HFF-Myc (cell line): Measurements from ENCODE around the gene ATP2C2.

Experiments used
- DNase-seq: peaks from one replicate; pipeline ENCODE4 v3.0.0-alpha.2; 2011; ENCODE audit warnings: low read depth; ENCODE audit errors: extremely low read depth
- H3K4me3 ChIP-seq: replicated peaks from 2 replicates; pipeline ENCODE4 v1.5.1; 2011; ENCODE audit warnings: low read depth, mild to moderate bottlenecking, control low read depth, low read length
- CTCF ChIP-seq: IDR thresholded peaks from 2 replicates; pipeline ENCODE4 v1.5.1; 2012; ENCODE audit warnings: mild to moderate bottlenecking, low read depth, low read length, control low read depth; ENCODE audit errors: missing control alignments

The ATP2C2 gene

GRCh38 chr16:84511831-84512230 lies 143.5 kb downstream of the ATP2C2 start:
- TF ChIP-seq CTCF = no peak
- no peak for DNase-seq
- no peak overlapping the region for H3K4me3 ChIP-seq

- no peak for TF ChIP-seq CTCF
- DNase-seq = no peak
- no peak overlapping the region for H3K4me3 ChIP-seq
Measured at GRCh38 chr16:84513123-84513522, 144.8 kb downstream of the ATP2C2 start.

- DNase-seq = no peak
- no peak for TF ChIP-seq CTCF
- no peak overlapping the region for H3K4me3 ChIP-seq
Measured at GRCh38 chr16:84513666-84514065, 145.3 kb downstream of the ATP2C2 start.
